OCI-LY1 (cell line): Measurements from ENCODE around the gene SH3BP5.

Experiments
- H2AFZ ChIP-seq: fragments of 200-600 bp; sonication (generic), shearing (Covaris generic); 2 replicates; pipeline ENCODE4 v1.6.0; 2014; ENCODE audit warnings: antibody characterized with exemption, mild to moderate bottlenecking, low read length
- H3F3A ChIP-seq: fragments of 200-600 bp; sonication (generic), shearing (Covaris generic); 2 replicates; pipeline ENCODE4 v1.6.0; 2014; ENCODE audit warnings: mild to moderate bottlenecking, antibody characterized with exemption, low read length, moderate library complexity; ENCODE audit not compliant: insufficient read depth
- H3K27ac ChIP-seq: fragments of 200-600 bp; sonication (generic); 2 replicates; pipeline ENCODE4 v1.5.1; 2014; ENCODE audit warnings: low read length, mixed run types, mild to moderate bottlenecking, low read depth; ENCODE audit not compliant: poor library complexity, severe bottlenecking
- H3K27me3 ChIP-seq: fragments of 200-600 bp; sonication (generic); 2 replicates; pipeline ENCODE4 v1.6.0; 2014; ENCODE audit warnings: antibody characterized with exemption, mild to moderate bottlenecking, low read length, moderate library complexity; ENCODE audit not compliant: insufficient read depth
- H3K36me3 ChIP-seq: fragments of 200-600 bp; sonication (generic); 2 replicates; pipeline ENCODE4 v1.6.1; 2014; ENCODE audit warnings: mild to moderate bottlenecking, antibody characterized with exemption, low read length, moderate library complexity, mixed read lengths; ENCODE audit not compliant: insufficient read depth
- H3K4me1 ChIP-seq: fragments of 200-600 bp; sonication (generic); 2 replicates; pipeline ENCODE4 v1.5.1; 2014; ENCODE audit warnings: mild to moderate bottlenecking, low read length, moderate library complexity; ENCODE audit not compliant: insufficient read depth, severe bottlenecking
- H3K4me2 ChIP-seq: fragments of 200-600 bp; sonication (generic), shearing (Covaris generic); 2 replicates; pipeline ENCODE4 v1.6.1; 2014; ENCODE audit warnings: low read length
- H3K4me3 ChIP-seq: fragments of 200-600 bp; sonication (generic); 2 replicates; pipeline ENCODE4 v1.5.1; 2014; ENCODE audit warnings: low read length, low read depth, mild to moderate bottlenecking, mixed read lengths; ENCODE audit not compliant: poor library complexity, severe bottlenecking
- H3K79me2 ChIP-seq: fragments of 200-600 bp; shearing (Covaris generic); 2 replicates; pipeline ENCODE4 v1.6.1; 2016; ENCODE audit warnings: mixed run types, low read length, mixed read lengths; ENCODE audit not compliant: insufficient read depth
- H3K9ac ChIP-seq: fragments of 200-600 bp; sonication (generic), shearing (Covaris generic); 2 replicates; pipeline ENCODE4 v1.6.1; 2014; ENCODE audit warnings: mild to moderate bottlenecking, low read length, mixed read lengths
- H3K9me2 ChIP-seq: fragments of 200-600 bp; sonication (generic), shearing (Covaris generic); 2 replicates; pipeline ENCODE4 v1.6.1; 2014; ENCODE audit warnings: low read depth, mild to moderate bottlenecking, low read length, mixed read lengths
- H3K9me3 ChIP-seq: fragments of 200-600 bp; shearing (Covaris generic); 2 replicates; pipeline ENCODE4 v1.6.1; 2014; ENCODE audit warnings: low read length, mixed read lengths
- H4K20me1 ChIP-seq: fragments of 200-600 bp; sonication (generic), shearing (Covaris generic); 2 replicates; pipeline ENCODE4 v1.6.0; 2016; ENCODE audit warnings: mild to moderate bottlenecking, low read length; ENCODE audit not compliant: insufficient read depth
- EZH2 ChIP-seq: fragments of 200-600 bp; sonication (generic), shearing (Covaris generic); IDR thresholded peaks from 2 replicates; pipeline ENCODE4 v1.8.0; 2017; ENCODE audit warnings: borderline replicate concordance, mixed run types, mild to moderate bottlenecking, antibody characterized with exemption, low read length, moderate library complexity, mixed read lengths
- TF ChIP-seq, protein P1 (sequence below): fragments of 200-600 bp; sonication (generic), shearing (Covaris generic); IDR thresholded peaks from 2 replicates; pipeline ENCODE4 v1.5.1; 2017; ENCODE audit warnings: mild to moderate bottlenecking, antibody characterized with exemption, low read length, moderate library complexity, mixed read lengths

The SH3BP5 gene

GRCh38 chr3:15319575-15319974, 12.8 kb downstream of the SH3BP5 start:
- no peaks in the 10 kb centered on the region for H3K9me3 ChIP-seq
- H3K36me3 ChIP-seq, result no peaks in the 10 kb centered on the region
- H3K9me2 ChIP-seq, result no peaks in the 10 kb centered on the region
- H4K20me1 ChIP-seq, result peaks cover 3% of the 10 kb centered on the region; the same call in 1 of the 2 replicates
- H3K4me3 ChIP-seq, result no peak overlapping the region
- no peaks in the 10 kb centered on the region for H3K27me3 ChIP-seq
- no peaks in the 10 kb centered on the region for H3K79me2 ChIP-seq
- H3K9ac ChIP-seq, result no peak overlapping the region
- H3F3A ChIP-seq, result no peaks in the 10 kb centered on the region
- no peak overlapping the region for H3K27ac ChIP-seq
- no peak for TF ChIP-seq EZH2
- TF ChIP-seq, protein P1, sequence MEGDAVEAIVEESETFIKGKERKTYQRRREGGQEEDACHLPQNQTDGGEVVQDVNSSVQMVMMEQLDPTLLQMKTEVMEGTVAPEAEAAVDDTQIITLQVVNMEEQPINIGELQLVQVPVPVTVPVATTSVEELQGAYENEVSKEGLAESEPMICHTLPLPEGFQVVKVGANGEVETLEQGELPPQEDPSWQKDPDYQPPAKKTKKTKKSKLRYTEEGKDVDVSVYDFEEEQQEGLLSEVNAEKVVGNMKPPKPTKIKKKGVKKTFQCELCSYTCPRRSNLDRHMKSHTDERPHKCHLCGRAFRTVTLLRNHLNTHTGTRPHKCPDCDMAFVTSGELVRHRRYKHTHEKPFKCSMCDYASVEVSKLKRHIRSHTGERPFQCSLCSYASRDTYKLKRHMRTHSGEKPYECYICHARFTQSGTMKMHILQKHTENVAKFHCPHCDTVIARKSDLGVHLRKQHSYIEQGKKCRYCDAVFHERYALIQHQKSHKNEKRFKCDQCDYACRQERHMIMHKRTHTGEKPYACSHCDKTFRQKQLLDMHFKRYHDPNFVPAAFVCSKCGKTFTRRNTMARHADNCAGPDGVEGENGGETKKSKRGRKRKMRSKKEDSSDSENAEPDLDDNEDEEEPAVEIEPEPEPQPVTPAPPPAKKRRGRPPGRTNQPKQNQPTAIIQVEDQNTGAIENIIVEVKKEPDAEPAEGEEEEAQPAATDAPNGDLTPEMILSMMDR, result no peak
- H3K4me1 ChIP-seq, result no peaks in the 10 kb centered on the region
- H2AFZ ChIP-seq, result no peak overlapping the region
- no peak overlapping the region for H3K4me2 ChIP-seq

DNA sequence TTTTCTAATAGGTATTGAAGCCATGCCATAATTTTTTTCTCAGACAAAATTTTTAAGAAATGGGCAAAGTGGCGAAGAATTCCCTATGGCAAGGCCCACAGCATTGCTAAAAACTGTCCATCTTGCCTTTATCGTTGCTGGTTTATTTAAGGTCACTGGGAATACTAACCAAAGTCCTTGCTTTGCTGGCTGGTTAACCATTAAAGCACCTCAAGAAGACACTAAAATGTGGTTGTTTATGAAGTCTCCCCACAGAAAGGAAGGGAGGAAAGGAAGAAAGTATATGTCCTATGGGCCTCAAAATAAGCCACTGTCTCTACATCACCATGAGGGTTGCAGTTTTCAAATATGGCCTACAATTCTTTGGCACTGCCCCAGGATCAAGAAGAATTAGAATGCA, 13.2 kb downstream of the SH3BP5 start:
- H4K20me1 ChIP-seq, result peaks cover 3% of the 10 kb centered on the region; the same call in 1 of the 2 replicates
- no peaks in the 10 kb centered on the region for H3K27me3 ChIP-seq
- TF ChIP-seq EZH2, result no peak
- TF ChIP-seq, protein P1, result no peak
- no peaks in the 10 kb centered on the region for H3K79me2 ChIP-seq
- H3F3A ChIP-seq, result no peaks in the 10 kb centered on the region
- H3K4me1 ChIP-seq, result no peaks in the 10 kb centered on the region
- no peaks in the 10 kb centered on the region for H3K9me3 ChIP-seq
- no peak overlapping the region for H3K27ac ChIP-seq
- no peak overlapping the region for H2AFZ ChIP-seq
- no peak overlapping the region for H3K4me3 ChIP-seq
- H3K9me2 ChIP-seq, result no peaks in the 10 kb centered on the region
- H3K36me3 ChIP-seq, result no peaks in the 10 kb centered on the region
- no peak overlapping the region for H3K9ac ChIP-seq
- no peak overlapping the region for H3K4me2 ChIP-seq

DNA sequence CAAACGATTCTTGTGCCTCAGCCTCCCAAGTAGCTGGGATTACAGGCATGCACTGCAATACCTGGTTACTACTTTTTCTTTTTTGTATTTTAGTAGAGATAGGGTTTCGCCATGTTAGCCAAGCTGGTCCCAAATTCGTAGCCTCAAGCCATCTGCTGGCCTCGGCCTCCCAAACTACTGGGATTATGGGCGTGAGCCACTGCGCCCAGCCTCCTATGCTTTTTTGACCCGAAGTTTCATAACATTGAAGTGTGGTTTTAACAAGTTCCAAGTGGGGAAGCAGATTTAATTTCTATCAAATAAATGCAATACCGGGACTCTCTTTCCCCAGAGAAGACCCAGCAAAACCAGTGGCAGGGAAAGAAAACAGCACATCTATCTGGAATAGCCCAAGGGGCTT, 13.7 kb downstream of the SH3BP5 start:
- Histone ChIP-seq H3K4me3 (no peak overlapping the region), H3K4me1 (no peaks in the 10 kb centered on the region), H3K36me3 (no peaks in the 10 kb centered on the region), H3K9me2 (no peaks in the 10 kb centered on the region), H3K27ac (no peak overlapping the region), H2AFZ (no peak overlapping the region), H3K27me3 (no peaks in the 10 kb centered on the region), H3K4me2 (no peak overlapping the region), H4K20me1 (peaks cover 3% of the 10 kb centered on the region; the same call in 1 of the 2 replicates), H3K9me3 (no peaks in the 10 kb centered on the region), H3K79me2 (no peaks in the 10 kb centered on the region), H3F3A (no peaks in the 10 kb centered on the region), H3K9ac (no peak overlapping the region)
- TF ChIP-seq, protein P1, result no peak
- no peak for TF ChIP-seq EZH2
